Adrenal gland (tissue), 12 donors: ENCODE measurements around the gene RAB5IF. TPM values are rescaled to one million over a fixed set of nuclear protein-coding genes. Genes with fewer than 3 reads are reported as not detected.

Experiments
- DNase-seq, 7 donors: peaks; one replicate each; pipeline ENCODE4 v3.0.0-alpha.2; 2019 to 2020
- H3K27ac ChIP-seq, 5 donors: fragments of 200-600 bp; sonication (generic) in 4 of 5; 1 replicate in 3 of 5; 2 replicates in 2 of 5; pipeline versions ENCODE4 v1.5.1 to v1.8.0; 2016 to 2020; ENCODE audit warnings: mild to moderate bottlenecking in 1 of 5
- H3K27me3 ChIP-seq: fragments of 200-600 bp; 2 replicates; pipeline ENCODE4 v1.8.0; 2021
- H3K36me3 ChIP-seq, 2 donors: fragments of 200-600 bp; replicated peaks in 1 of 2; 1 replicate in 1 of 2; 2 replicates in 1 of 2; pipeline versions ENCODE4 v1.5.1 to v1.8.0; 2018 to 2022
- H3K4me1 ChIP-seq, 2 donors: fragments of 200-600 bp; replicated peaks in 1 of 2; 1 replicate in 1 of 2; 2 replicates in 1 of 2; pipeline versions ENCODE4 v1.5.1 to v1.8.0; 2018 to 2021
- H3K4me3 ChIP-seq, 4 donors: fragments of 200-600 bp; sonication (generic) in 3 of 4; one replicate each; pipeline ENCODE4 v1.5.1; 2016 to 2018
- H3K9me3 ChIP-seq, 3 donors: fragments of 200-600 bp; sonication (generic) in 1 of 3; replicated peaks in 1 of 3; 1 replicate in 2 of 3; 2 replicates in 1 of 3; pipeline versions ENCODE4 v1.5.1 to v1.8.0; 2016 to 2021
- CTCF ChIP-seq, 6 experiments: fragments of 450-650 bp in 4 of 6; fragments of 200-600 bp in 2 of 6; sonication (generic) in 1 of 6; IDR thresholded peaks; 1 replicate in 5 of 6; 2 replicates in 1 of 6; pipeline versions ENCODE4 v1.5.1 to v1.8.0; 2016 to 2021; ENCODE audit warnings: antibody characterized with exemption in 6 of 6, mild to moderate bottlenecking in 2 of 6, moderate library complexity in 1 of 6
- POLR2A ChIP-seq, 2 donors: fragments of 450-650 bp; IDR thresholded peaks; one replicate each; pipeline ENCODE4 v1.6.1; 2017; ENCODE audit warnings: antibody characterized with exemption in 2 of 2, mild to moderate bottlenecking in 2 of 2, moderate library complexity in 1 of 2
- WGBS, 4 donors: extraction: QIAGEN DNeasy Blood & Tissue Kit in 2 of 4; methylation state at CpG; one replicate each; pipeline versions ENCODE4 v1.1.5 to v1.1.7; 2013 to 2017; 5-methylcytosine and 5-hydroxymethylcytosine counted together
- intact Hi-C, 2 donors: fragments of 100-400 bp; cut with DNase I; formaldehyde crosslinking; loops; one replicate each; pipeline versions ENCODE4 v1.14.1 to v1.15.0; 2022 to 2023
- polyA plus RNA-seq, 3 donors: library from polyadenylated mRNA; stranded (reverse); fragments of 200-250 nt in 2 of 3; fragments of 350-450 nt in 1 of 3; fragmentation: Illumina TruSeq in 1 of 3; extraction: RNeasy Lipid Tissue Mini Kit (QIAGEN cat#74804) in 1 of 3; gene quantifications; one replicate each; pipeline ENCODE4 v1.2.3, GENCODE V29; 2013 to 2014
- total RNA-seq, 9 donors: library from RNA; depleted of rRNA in 4 of 9; stranded (reverse); fragments of >200 nt in 4 of 9; fragments of 120-200 nt in 1 of 9; fragmentation: NEBNext Ultra II Directional in 1 of 9; extraction: Animal tissue kit (Norgen Biotek cat#: 25700) in 1 of 9; gene quantifications; one replicate each; pipeline versions ENCODE4 v1.1.0 to v1.2.4, GENCODE V29; 2013 to 2023
- donor health status: healthy with polysubstance abuse.
- donor health status: Bipolar disorder and iron deficiency.
- donor health status: DM: yes; HTN: yes; CAD: no.
- donor health status: DM: no; HTN: no; CAD: no.
- donor health status: DM: no; HTN: no; CAD: no.
- donor health status: DM: yes; HTN: yes; CAD: no.

RAB5IF gene
- total and polyA plus RNA-seq, 12 donors = 44.9 to 196 (median 86.9) TPM

DNA sequence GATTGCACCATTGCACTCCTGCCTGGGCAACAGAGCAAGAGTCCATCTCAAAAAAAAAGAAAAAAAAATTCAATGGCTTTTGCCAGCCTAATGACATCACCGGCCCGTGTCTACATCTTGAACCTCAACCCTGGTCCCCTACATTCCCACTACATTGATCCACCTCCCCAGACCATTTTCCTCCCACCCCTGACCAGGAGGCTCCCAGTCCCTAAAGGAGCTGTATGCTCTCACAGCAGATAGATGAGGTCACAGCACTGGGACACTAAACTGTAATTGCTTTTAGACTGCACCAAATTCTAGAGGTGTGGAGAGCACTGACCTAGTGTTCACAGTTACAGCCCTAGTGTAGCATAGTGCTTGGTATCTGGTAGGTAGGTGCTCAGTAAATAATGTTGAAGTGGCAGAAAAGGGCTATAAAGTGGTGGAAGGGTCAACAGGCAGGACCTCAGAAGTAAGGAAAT is 21.5 kb upstream of the RAB5IF start:
- Histone ChIP-seq H3K36me3 (peaks cover 0 to 18% of the 10 kb centered on the region in 2 donors), H3K4me3 (no peak overlapping the region), H3K4me1 (peaks cover 0 to 10% of the 10 kb centered on the region in 2 donors), H3K27ac (no peak overlapping the region), H3K27me3 (no peaks in the 10 kb centered on the region), H3K9me3 (no peaks in the 10 kb centered on the region)
- no peak for DNase-seq
- intact Hi-C loops = no loop called here
- 88 to 97% (median 89%) methylated on average over 2 of the region's 2 CpGs for WGBS, 4 donors
- no peak for TF ChIP-seq CTCF (IDR thresholded peaks at IDR 0.05)
- TF ChIP-seq POLR2A (IDR thresholded peaks at IDR 0.05) = no peak

DNA sequence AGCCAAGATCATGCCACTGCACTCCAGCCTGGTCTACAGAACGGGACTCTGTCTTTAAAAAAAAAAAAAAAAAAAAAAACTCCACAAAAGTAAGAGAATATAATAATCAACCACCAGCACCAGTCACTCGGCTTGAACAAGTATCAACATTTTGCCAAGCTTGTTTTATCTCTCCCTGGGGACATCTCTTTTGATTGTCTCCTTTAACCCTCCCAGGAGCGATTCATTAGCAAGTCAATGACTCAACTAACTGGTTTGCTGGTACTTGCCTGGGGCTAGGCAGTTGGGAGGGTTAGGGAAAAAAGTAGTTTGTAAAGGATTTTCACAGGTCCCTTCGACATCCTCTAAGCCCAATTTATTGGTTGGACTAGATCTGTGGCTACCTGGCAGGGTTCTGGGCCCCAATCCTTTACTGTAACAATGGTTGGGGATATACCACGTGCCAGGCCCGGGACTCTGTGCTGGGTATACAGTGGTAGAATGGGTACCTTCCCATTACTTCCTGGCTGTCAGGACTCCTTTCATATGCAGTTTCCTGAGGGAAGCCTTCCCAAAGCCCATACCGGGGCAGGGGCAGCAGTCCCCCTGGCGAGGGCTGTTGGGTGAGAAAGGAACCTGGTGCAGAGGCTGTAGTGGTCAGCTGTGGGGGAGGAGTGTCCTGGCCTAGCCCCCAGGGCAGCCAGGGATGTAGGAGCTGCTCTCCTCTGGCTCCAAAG is 20.0 kb upstream of the RAB5IF start:
- no peaks in the 10 kb centered on the region for H3K27me3 ChIP-seq
- no peak overlapping the region for H3K27ac ChIP-seq
- intact Hi-C loops = no loop called here
- peaks cover 0 to 9% of the 10 kb centered on the region in 2 donors for H3K36me3 ChIP-seq
- no peak overlapping the region for H3K4me3 ChIP-seq
- no peak for DNase-seq
- 79 to 84% (median 82%) methylated on average over 6 to 8 of the region's 8 CpGs for WGBS, 4 donors
- no peaks in the 10 kb centered on the region for H3K9me3 ChIP-seq
- H3K4me1 ChIP-seq = peaks cover 0 to 10% of the 10 kb centered on the region in 2 donors
- TF ChIP-seq CTCF (IDR thresholded peaks at IDR 0.05) (no peak), POLR2A (IDR thresholded peaks at IDR 0.05) (no peak)

- Histone ChIP-seq H3K36me3 (peaks cover 0 to 2% of the 10 kb centered on the region in 2 donors), H3K27me3 (no peaks in the 10 kb centered on the region), H3K4me1 (peaks cover 0 to 10% of the 10 kb centered on the region in 2 donors), H3K27ac (no peak overlapping the region), H3K9me3 (no peaks in the 10 kb centered on the region), H3K4me3 (no peak overlapping the region)
- peak in 6 of 7 donors; percentile 40 to 68 (median 60) for DNase-seq
- intact Hi-C loops = no loop called here
- TF ChIP-seq CTCF (IDR thresholded peaks at IDR 0.05) (no peak), POLR2A (IDR thresholded peaks at IDR 0.05) (no peak)
- WGBS, 4 donors = 52 to 69% (median 62%) methylated on average over 3 of the region's 3 CpGs
Measured at GRCh38 chr20:36587388-36588070, 18.1 kb upstream of the RAB5IF start.

GRCh38 chr20:36591281-36591680 is 14.3 kb upstream of the RAB5IF start:
- no peaks in the 10 kb centered on the region for H3K9me3 ChIP-seq
- H3K36me3 ChIP-seq = no peaks in the 10 kb centered on the region
- H3K27ac ChIP-seq = no peak overlapping the region
- no peak for DNase-seq
- H3K4me1 ChIP-seq = peaks cover 0 to 10% of the 10 kb centered on the region in 2 donors
- TF ChIP-seq POLR2A (IDR thresholded peaks at IDR 0.05) = no peak
- TF ChIP-seq CTCF (IDR thresholded peaks at IDR 0.05) = no peak
- no peaks in the 10 kb centered on the region for H3K27me3 ChIP-seq
- intact Hi-C loops = loop anchor here (5.0 kb wide), 1 partner anchor 34 kb away; no protein-coding TSS in a partner anchor
- WGBS, 4 donors = 74 to 94% (median 86%) methylated on average over 2 to 5 of the region's 5 CpGs
- H3K4me3 ChIP-seq = no peak overlapping the region
